Fibroblast of mammary gland (primary cell): ENCODE data around the gene WDR48.

Experiments used
- DNase-seq: peaks from one replicate; pipeline ENCODE4 v3.0.0-alpha.2; 2010; ENCODE audit warnings: low read depth
- H3K4me3 ChIP-seq: 2 replicates; pipeline ENCODE4 v1.5.1; 2011; ENCODE audit warnings: low read depth, mild to moderate bottlenecking, low read length, moderate library complexity; ENCODE audit not compliant: control insufficient read depth
- TF ChIP-seq, protein P1 (sequence below): conservative IDR thresholded peaks from 2 replicates; pipeline ENCODE4 v1.5.1; 2011; ENCODE audit warnings: low read depth, low read length, inconsistent platforms; ENCODE audit not compliant: control insufficient read depth, insufficient read depth

The WDR48 gene

DNA sequence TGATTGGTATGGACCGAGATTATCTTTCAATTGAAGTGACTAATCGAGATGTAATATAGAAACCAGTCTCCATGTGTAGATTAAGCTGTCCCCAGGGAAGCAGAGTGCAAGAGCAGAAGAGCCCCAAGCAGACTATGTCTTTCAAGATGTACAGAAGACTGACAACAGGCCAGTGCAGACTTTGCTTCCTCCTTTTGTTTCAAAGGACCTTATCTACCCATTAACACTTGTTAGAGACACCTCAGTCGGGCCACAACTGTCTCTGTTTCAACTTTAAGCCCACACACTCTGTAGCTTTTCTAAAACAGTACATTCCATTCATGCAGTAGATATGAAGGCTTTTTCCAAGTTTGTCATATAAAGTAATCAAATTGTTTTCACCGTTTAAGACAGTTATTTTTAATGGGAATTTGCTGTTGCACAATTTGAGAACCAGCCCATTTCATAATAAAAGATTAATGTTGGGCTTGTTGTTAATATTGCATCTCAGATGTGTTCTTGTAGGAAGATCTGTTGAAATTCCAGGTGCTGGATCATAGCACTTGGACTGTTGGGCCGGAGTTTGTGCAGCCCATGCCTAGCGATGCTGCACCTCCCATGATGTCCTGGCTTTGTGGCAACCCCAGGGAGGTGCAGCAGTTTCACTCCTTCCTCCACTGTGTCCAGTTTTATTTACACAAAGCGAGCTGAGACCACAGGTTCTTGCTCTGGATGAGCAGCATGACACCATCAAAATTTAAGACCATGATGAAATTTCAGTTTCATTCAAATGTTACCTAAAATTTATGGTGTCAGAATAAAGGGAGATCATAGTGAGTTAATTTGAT is 43.2 kb downstream of the WDR48 start:
- no peak for DNase-seq
- H3K4me3 ChIP-seq, result no peak overlapping the region
- TF ChIP-seq, protein P1, sequence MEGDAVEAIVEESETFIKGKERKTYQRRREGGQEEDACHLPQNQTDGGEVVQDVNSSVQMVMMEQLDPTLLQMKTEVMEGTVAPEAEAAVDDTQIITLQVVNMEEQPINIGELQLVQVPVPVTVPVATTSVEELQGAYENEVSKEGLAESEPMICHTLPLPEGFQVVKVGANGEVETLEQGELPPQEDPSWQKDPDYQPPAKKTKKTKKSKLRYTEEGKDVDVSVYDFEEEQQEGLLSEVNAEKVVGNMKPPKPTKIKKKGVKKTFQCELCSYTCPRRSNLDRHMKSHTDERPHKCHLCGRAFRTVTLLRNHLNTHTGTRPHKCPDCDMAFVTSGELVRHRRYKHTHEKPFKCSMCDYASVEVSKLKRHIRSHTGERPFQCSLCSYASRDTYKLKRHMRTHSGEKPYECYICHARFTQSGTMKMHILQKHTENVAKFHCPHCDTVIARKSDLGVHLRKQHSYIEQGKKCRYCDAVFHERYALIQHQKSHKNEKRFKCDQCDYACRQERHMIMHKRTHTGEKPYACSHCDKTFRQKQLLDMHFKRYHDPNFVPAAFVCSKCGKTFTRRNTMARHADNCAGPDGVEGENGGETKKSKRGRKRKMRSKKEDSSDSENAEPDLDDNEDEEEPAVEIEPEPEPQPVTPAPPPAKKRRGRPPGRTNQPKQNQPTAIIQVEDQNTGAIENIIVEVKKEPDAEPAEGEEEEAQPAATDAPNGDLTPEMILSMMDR, result no peak

DNA sequence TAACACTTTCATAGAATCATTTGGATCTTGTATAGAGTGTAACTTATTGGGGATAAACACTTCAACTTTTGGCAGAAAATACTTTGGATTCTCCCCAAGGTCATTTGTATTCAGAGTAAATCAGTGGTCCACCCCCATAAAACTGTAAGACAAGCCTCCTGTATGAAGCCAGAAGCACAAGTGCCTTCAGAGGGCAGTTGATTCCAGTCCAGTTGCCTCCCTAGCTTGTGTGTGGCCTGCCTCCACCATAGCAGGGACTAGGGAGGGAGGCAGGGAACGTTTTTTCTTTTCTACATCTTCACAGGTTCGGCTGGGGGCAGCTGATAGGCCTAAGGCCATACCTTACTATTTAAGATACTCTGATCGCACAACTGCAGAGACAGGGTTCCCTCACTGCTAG is 44.0 kb downstream of the WDR48 start:
- no peak overlapping the region for H3K4me3 ChIP-seq
- TF ChIP-seq, protein P1, result no peak

DNA sequence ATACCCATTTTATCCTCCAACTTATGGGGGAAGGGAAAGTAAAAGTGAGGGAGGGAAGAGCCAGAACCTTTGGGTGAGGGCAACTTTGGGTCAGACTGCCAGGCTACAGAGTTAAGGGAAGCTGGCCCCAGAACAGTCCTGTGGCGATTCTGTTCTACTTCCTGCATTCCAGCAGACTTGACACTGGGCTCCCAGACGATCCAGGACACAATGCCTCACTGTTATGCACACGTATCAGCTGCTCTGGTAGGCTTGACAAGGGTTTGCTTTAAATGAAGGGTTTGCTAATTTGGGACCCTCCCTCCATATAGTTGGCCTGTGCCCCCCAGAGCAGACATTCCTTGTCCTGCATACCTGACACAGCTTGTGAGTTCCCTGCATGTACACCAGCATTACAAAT is 45.0 kb downstream of the WDR48 start:
- TF ChIP-seq, protein P1, result no peak
- no peak for DNase-seq

More for the DNA sequence above, 44.0 kb downstream of the WDR48 start:
- no peak for DNase-seq

DNA sequence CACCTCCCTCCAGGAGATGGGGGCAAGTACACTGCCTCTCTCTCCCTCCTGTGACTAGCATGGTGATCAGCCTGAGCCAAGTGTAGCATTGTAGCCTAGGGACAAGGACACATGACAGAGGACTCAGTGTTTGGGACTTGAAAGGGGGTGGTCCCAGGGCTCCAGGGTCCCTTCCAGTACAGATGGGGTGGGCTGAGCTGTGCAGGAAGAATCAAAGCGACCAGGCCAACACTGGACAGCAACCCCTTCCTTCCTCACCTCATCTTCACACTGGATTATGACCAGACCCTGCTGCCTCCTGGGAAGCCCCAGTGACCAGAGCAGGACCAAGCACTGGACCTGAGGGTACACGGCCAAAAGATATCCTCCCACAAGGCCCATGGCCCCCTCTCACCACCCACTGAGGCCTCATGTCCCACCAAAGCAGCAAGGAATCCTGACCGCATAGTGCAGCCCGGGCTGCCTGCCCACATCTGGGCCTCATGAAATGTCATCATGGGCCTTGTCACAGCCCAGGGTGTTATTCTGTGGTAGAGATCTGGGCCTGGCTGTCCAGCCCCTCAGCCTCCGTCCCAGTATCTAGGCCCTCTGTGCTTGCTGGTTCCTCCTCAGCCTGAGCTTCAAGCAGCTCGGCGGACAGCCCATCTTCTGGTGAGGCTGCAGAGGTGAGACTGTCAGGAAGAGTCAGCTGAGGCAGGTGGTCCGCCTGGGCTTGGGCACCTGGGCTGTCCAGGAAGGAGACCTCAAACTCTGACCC is 46.1 kb downstream of the WDR48 start:
- DNase-seq, result no peak
- H3K4me3 ChIP-seq, result no peak overlapping the region
- TF ChIP-seq, protein P1, result no peak

More for the DNA sequence above, 45.0 kb downstream of the WDR48 start:
- H3K4me3 ChIP-seq, result no peak overlapping the region

DNA sequence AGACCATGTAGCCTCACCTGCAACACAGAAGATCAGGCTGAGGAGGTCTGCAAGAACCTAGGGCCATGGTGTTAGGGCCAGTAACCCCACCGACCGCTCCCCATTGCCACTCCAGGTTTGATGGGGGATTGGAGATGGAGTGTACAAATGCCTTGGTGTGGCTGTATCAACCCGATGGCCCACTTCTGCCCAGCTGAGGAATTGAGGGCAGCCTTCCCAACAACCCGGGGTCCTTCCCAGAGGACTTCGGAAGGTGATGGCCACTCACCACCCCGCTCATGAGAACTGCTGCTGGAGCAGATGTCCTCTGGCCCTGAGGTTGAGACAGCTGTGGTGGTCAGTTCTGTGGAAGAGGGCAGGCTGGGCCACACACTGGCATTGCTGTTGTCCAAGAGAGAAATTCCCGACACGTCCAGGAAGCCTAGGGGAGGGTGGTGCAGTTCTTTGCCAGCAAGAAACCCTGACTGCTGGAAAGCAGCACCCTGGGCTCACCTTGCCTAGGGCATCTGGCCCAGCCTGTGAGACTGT is 46.7 kb downstream of the WDR48 start:
- TF ChIP-seq, protein P1, result no peak
- H3K4me3 ChIP-seq, result no peak overlapping the region
- DNase-seq, result no peak

DNA sequence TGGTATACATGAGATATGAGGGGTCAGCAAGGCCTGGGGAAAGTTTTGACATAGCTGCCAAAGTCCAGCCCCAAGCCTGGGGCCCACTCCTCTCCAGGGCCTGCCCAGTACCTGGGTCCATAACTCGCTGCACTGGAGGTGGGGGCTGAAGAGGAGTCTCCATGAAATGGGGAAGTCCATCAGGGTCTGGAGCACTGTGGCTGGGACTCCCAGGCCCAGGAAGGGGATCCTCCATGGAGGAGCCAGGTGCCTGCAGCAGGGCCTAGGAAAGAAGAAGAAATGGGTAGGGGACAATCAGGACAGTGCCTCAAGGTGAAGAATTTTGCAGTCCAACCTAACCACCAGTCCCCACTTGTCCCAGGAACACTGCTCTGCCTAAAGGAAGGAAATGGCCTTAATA is 47.4 kb downstream of the WDR48 start:
- DNase-seq, result no peak
- H3K4me3 ChIP-seq, result no peak overlapping the region
- TF ChIP-seq, protein P1, result no peak
